Gastrocnemius medialis (tissue), 4 donors: ENCODE results near the gene DAB2IP. TPM values are rescaled to one million over a fixed set of nuclear protein-coding genes. Genes with fewer than 3 reads are reported as not detected.

Experiments
- ATAC-seq, 2 donors: fragments of 150-250 bp; one replicate each; pipeline ENCODE4 v1.9.1; 2016
- DNase-seq, 2 donors: peaks; one replicate each; pipeline ENCODE4 v3.0.0-alpha.2; 2019
- H3K27ac ChIP-seq, 4 donors: fragments of 200-600 bp; sonication (generic); 1 replicate in 1 of 4; 2 replicates in 3 of 4; pipeline ENCODE4 v1.5.1; 2016 to 2018; ENCODE audit warnings: mild to moderate bottlenecking in 2 of 4, moderate library complexity in 1 of 4
- H3K27me3 ChIP-seq, 3 donors: fragments of 200-600 bp; sonication (generic) in 2 of 3; 1 replicate in 1 of 3; 2 replicates in 2 of 3; pipeline versions ENCODE4 v1.5.1 to v1.6.0; 2016 to 2019; ENCODE audit warnings: mild to moderate bottlenecking in 1 of 3, moderate library complexity in 1 of 3
- H3K36me3 ChIP-seq, 2 donors: fragments of 200-600 bp; sonication (generic) in 1 of 2; one replicate each; pipeline ENCODE4 v1.5.1; 2017 to 2018
- H3K4me1 ChIP-seq, 2 donors: fragments of 200-600 bp; sonication (generic) in 1 of 2; one replicate each; pipeline ENCODE4 v1.5.1; 2016 to 2017; ENCODE audit warnings: mild to moderate bottlenecking in 2 of 2
- H3K4me3 ChIP-seq, 4 donors: fragments of 200-600 bp; sonication (generic) in 3 of 4; 1 replicate in 1 of 4; 2 replicates in 3 of 4; pipeline ENCODE4 v1.5.1; 2016 to 2019; ENCODE audit warnings: mild to moderate bottlenecking in 2 of 4
- H3K9me3 ChIP-seq, 3 donors: fragments of 200-600 bp; sonication (generic) in 2 of 3; 1 replicate in 1 of 3; 2 replicates in 2 of 3; pipeline ENCODE4 v1.5.1; 2016 to 2019
- POLR2A ChIP-seq, 2 donors: fragments of 450-650 bp; IDR thresholded peaks; one replicate each; pipeline ENCODE4 v1.6.1; 2017; ENCODE audit warnings: antibody characterized with exemption in 2 of 2, mild to moderate bottlenecking in 2 of 2, moderate library complexity in 2 of 2
- in situ Hi-C, 4 donors: fragments of 200-750 bp; cut with MboI; loops; one replicate each; pipeline versions ENCODE4 v1.15.0 to v1.8.0; 2017; ENCODE audit warnings: low sequenced_read_pairs in 4 of 4
- intact Hi-C: fragments of 100-400 bp; cut with DNase I; formaldehyde crosslinking; loops from one replicate; pipeline ENCODE4 v1.15.1; 2023; ENCODE audit warnings: low total_unique reads
- total RNA-seq, 4 donors: library from RNA; depleted of rRNA; stranded (reverse); fragments of >200 nt; gene quantifications; one replicate each; pipeline versions ENCODE4 v1.1.0 to v1.2.3, GENCODE V29; 2016
- TF ChIP-seq, protein P1 (sequence below), 5 experiments: fragments of 450-650 bp in 3 of 5; fragments of 200-600 bp in 2 of 5; sonication (generic) in 2 of 5; IDR thresholded peaks in 4 of 5; conservative IDR thresholded peaks in 1 of 5; 1 replicate in 4 of 5; 2 replicates in 1 of 5; pipeline ENCODE4 v1.5.1; 2016 to 2019; ENCODE audit warnings: antibody characterized with exemption in 5 of 5, mild to moderate bottlenecking in 3 of 5, moderate library complexity in 3 of 5

The DAB2IP gene
- total RNA-seq, 4 donors from 2014 or later: 22.7 to 68.2 (median 37.4) TPM

- intact Hi-C loops (loop anchor here (2.0 to 10.0 kb wide), 2 partner anchors 75 to 211 kb away; no protein-coding TSS in a partner anchor), in situ Hi-C loops (no loop called here)
- ATAC-seq (no peak), DNase-seq (peak in 1 of 2 donors; percentile 46)
- no peaks in the 10 kb centered on the region for H3K9me3 ChIP-seq
- no peak overlapping the region for H3K4me3 ChIP-seq
- H3K4me1 ChIP-seq: peaks cover 44 to 57% of the 10 kb centered on the region in 2 donors
- peak overlapping the region; percentile 80 to 88 (median 85) for H3K27ac ChIP-seq
- no peaks in the 10 kb centered on the region for H3K27me3 ChIP-seq
- TF ChIP-seq POLR2A (IDR thresholded peaks at IDR 0.05): no peak
- TF ChIP-seq, protein P1, sequence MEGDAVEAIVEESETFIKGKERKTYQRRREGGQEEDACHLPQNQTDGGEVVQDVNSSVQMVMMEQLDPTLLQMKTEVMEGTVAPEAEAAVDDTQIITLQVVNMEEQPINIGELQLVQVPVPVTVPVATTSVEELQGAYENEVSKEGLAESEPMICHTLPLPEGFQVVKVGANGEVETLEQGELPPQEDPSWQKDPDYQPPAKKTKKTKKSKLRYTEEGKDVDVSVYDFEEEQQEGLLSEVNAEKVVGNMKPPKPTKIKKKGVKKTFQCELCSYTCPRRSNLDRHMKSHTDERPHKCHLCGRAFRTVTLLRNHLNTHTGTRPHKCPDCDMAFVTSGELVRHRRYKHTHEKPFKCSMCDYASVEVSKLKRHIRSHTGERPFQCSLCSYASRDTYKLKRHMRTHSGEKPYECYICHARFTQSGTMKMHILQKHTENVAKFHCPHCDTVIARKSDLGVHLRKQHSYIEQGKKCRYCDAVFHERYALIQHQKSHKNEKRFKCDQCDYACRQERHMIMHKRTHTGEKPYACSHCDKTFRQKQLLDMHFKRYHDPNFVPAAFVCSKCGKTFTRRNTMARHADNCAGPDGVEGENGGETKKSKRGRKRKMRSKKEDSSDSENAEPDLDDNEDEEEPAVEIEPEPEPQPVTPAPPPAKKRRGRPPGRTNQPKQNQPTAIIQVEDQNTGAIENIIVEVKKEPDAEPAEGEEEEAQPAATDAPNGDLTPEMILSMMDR (IDR thresholded peaks at IDR 0.05 in 4 of 5, conservative IDR thresholded peaks at IDR 0.05 in 1 of 5): no peak
- peaks cover 0 to 42% of the 10 kb centered on the region in 2 donors for H3K36me3 ChIP-seq
Measured at GRCh38 chr9:121773954-121774714, 122.7 kb downstream of the DAB2IP start.

DNA sequence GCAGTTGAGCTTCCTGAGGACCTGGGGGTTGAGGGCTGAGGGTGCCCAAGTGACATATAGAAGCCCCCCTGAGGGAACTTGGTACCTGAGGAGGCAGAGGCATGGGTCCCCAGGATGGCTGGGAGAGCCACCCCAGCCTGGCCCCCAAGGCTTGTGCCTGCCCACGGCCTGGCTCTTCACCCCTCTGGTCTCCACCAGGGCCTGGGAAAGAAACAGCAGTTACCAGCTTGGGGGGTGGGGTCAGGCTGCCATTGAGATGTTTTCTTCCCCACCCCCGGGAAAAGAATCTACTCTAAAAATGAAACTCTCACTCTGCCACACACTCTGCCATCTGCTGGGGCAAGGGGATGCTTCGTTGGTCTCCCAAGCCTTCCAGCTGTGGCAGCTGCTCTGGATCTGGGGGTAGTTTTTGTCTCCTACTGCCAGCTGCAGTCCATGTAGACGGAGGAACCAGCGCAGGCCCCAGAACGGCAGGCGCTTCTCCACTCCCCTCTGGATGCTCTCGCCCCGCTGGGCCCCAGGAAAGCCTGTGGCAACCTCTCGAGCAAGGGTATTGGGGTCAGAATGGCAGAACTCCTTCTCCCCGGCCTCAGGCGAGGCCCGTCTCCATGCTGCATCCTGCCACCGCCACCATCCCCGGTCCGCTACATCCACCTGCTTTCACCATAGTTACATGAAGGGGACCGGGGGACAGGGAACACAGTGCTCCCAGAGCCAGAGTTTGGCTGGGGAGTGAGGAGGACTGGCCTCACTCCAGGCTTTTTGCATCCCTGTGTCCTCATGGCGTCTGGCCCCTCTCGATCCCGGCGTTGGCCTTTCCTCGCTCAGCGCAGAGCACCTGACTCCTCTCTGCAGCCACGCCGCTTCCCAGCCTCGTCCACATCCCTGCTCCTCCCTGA, 123.5 kb downstream of the DAB2IP start:
- in situ Hi-C loops: no loop called here
- peak in 1 of 2 donors; percentile 45 for DNase-seq
- ATAC-seq: no peak

DNA sequence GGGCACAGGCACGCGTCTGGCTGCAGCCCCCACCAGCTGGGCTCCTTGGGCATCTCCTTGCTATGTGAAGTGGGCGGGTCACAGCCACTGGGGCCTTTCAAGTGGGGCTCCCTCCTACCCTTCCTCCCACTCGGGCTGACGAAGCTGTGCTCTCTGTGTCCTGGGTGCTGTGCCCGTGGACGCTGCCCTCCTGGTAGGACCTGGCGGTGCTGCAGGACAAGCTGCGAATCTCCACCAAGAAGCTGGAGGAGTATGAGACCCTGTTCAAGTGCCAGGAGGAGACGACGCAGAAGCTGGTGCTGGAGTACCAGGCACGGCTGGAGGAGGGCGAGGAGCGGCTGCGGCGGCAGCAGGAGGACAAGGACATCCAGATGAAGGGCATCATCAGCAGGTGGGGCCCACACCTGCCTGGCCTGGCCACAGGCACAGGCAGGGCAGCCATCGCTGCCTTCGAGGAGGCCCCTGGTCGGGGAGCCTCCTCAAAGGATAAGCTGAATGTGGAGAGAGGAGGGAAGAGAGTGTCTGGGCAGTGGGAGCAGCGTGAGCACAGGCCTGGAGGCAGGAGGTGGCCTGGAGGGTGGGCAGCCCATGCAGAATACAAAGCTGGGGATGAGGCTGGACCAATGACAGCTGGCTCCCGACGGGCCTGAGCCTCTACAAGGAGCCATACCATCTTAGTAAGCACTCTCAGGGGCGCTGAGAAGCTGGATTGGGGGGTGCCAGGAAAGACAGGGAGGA, 124.7 kb downstream of the DAB2IP start:
- DNase-seq: peak in 1 of 2 donors; percentile 12
- Histone ChIP-seq H3K36me3 (peaks cover 0 to 27% of the 10 kb centered on the region in 2 donors), H3K27ac (peak overlapping the region; percentile 62 to 84 (median 76)), H3K4me1 (peaks cover 49 to 68% of the 10 kb centered on the region in 2 donors), H3K27me3 (no peaks in the 10 kb centered on the region), H3K9me3 (no peaks in the 10 kb centered on the region), H3K4me3 (no peak overlapping the region)
- intact Hi-C loops: loop anchor here (10.0 kb wide), 1 partner anchor 209 kb away; no protein-coding TSS in a partner anchor
- TF ChIP-seq, protein P1 (IDR thresholded peaks at IDR 0.05 in 4 of 5, conservative IDR thresholded peaks at IDR 0.05 in 1 of 5): no peak
- TF ChIP-seq POLR2A (IDR thresholded peaks at IDR 0.05): no peak
- ATAC-seq: no peak
- in situ Hi-C loops: no loop called here

More for the DNA sequence above, 123.5 kb downstream of the DAB2IP start:
- no peak overlapping the region for H3K4me3 ChIP-seq
- H3K27ac ChIP-seq: peak overlapping the region; percentile 80 to 88 (median 85)
- H3K9me3 ChIP-seq: no peaks in the 10 kb centered on the region
- H3K36me3 ChIP-seq: peaks cover 0 to 34% of the 10 kb centered on the region in 2 donors
- H3K27me3 ChIP-seq: no peaks in the 10 kb centered on the region
- TF ChIP-seq, protein P1 (IDR thresholded peaks at IDR 0.05 in 4 of 5, conservative IDR thresholded peaks at IDR 0.05 in 1 of 5): no peak
- TF ChIP-seq POLR2A (IDR thresholded peaks at IDR 0.05): no peak
- H3K4me1 ChIP-seq: peaks cover 49 to 65% of the 10 kb centered on the region in 2 donors
- intact Hi-C loops: loop anchor here (10.0 kb wide), 1 partner anchor 210 kb away; no protein-coding TSS in a partner anchor
